Measurements from ENCODE around the gene CEP85L. TPM values are rescaled to one million over a fixed set of nuclear protein-coding genes. Genes with fewer than 3 reads are reported as not detected.

CEP85L gene
- total and polyA plus RNA-seq, 8 donors = 9.2 to 13.4 (median 12.1) TPM

GRCh38 chr6:118495485-118496280, 155.7 kb downstream of the CEP85L start:
- intact Hi-C loops (cut with DNase I) = no loop called here
- no peaks in the 10 kb centered on the region for H3K4me1 ChIP-seq
- no peaks in the 10 kb centered on the region for H3K27me3 ChIP-seq
- H3K4me3 ChIP-seq = no peak overlapping the region
- no peak overlapping the region for H3K27ac ChIP-seq
- peaks cover 0 to under 1% of the 10 kb centered on the region in 2 donors for H3K9me3 ChIP-seq
- no peak for ATAC-seq
- no peak for TF ChIP-seq CTCF (IDR thresholded peaks at IDR 0.05)
- H3K36me3 ChIP-seq = peaks cover 0 to 8% of the 10 kb centered on the region in 2 donors
- no peak for DNase-seq

- H3K4me1 ChIP-seq = no peaks in the 10 kb centered on the region
Observed at GRCh38 chr6:118494091-118494490, 157.3 kb downstream of the CEP85L start.

GRCh38 chr6:118489990-118490389, 161.4 kb downstream of the CEP85L start:
- Histone ChIP-seq H3K27me3 (no peaks in the 10 kb centered on the region), H3K4me3 (no peak overlapping the region), H3K4me1 (no peaks in the 10 kb centered on the region), H3K9me3 (peaks cover 0 to 27% of the 10 kb centered on the region in 2 donors), H3K36me3 (peaks cover 0 to 38% of the 10 kb centered on the region in 2 donors), H3K27ac (no peak overlapping the region)
- intact Hi-C loops (cut with DNase I) = no loop called here
- no peak for ATAC-seq
- DNase-seq = no peak
- no peak for TF ChIP-seq CTCF (IDR thresholded peaks at IDR 0.05)

More at GRCh38 chr6:118494091-118494490, 157.3 kb downstream of the CEP85L start:
- DNase-seq (no peak), ATAC-seq (no peak)
- Histone ChIP-seq H3K9me3 (peaks cover 0 to 10% of the 10 kb centered on the region in 2 donors), H3K27me3 (no peaks in the 10 kb centered on the region), H3K4me3 (no peak overlapping the region), H3K36me3 (peaks cover 0 to 24% of the 10 kb centered on the region in 2 donors), H3K27ac (no peak overlapping the region)
- TF ChIP-seq CTCF (IDR thresholded peaks at IDR 0.05) = no peak
- intact Hi-C loops (cut with DNase I) = no loop called here

- no peak for DNase-seq
- Histone ChIP-seq H3K4me1 (no peaks in the 10 kb centered on the region), H3K4me3 (no peak overlapping the region), H3K27ac (no peak overlapping the region), H3K36me3 (peaks cover 0 to 38% of the 10 kb centered on the region in 2 donors), H3K27me3 (no peaks in the 10 kb centered on the region), H3K9me3 (peaks cover 0 to 27% of the 10 kb centered on the region in 2 donors)
- ATAC-seq = no peak
- TF ChIP-seq CTCF (IDR thresholded peaks at IDR 0.05) = no peak
- intact Hi-C loops (cut with DNase I) = no loop called here
Observed at GRCh38 chr6:118488631-118489030, 162.8 kb downstream of the CEP85L start.

- Histone ChIP-seq H3K36me3 (peaks cover 0 to 48% of the 10 kb centered on the region in 2 donors), H3K4me3 (no peak overlapping the region), H3K4me1 (no peaks in the 10 kb centered on the region), H3K9me3 (peaks cover 0 to 27% of the 10 kb centered on the region in 2 donors), H3K27me3 (no peaks in the 10 kb centered on the region), H3K27ac (no peak overlapping the region)
- intact Hi-C loops (cut with DNase I) = no loop called here
- ATAC-seq (no peak), DNase-seq (no peak)
- no peak for TF ChIP-seq CTCF (IDR thresholded peaks at IDR 0.05)
Observed at GRCh38 chr6:118485601-118486550, 165.5 kb downstream of the CEP85L start.

Data from left lung (tissue), 10 donors.